ENCODE data around the gene BDP1. TPM values are rescaled to one million over a fixed set of nuclear protein-coding genes. Genes with fewer than 3 reads are reported as not detected.
A peak's percentile ranks its signal among the peaks of the same experiment; 100 is the strongest.
"Not testable (repeated sequence)": the region's sequence is repeated elsewhere in the genome, so short reads cannot be mapped to it uniquely, and the experiment has no call there.

The BDP1 gene
- total RNA-seq, 1 donor from 2014 or later, result 23.9 TPM

- DNase-seq (ENCODE audit: low read depth), result no peak
These were observed 107.7 kb downstream of the BDP1 start for GRCh38 chr5:71563161-71563560.

GRCh38 chr5:71564895-71565294 is 109.4 kb downstream of the BDP1 start:
- DNase-seq (ENCODE audit: low read depth), result no peak

GRCh38 chr5:71569748-71570509 is 114.5 kb downstream of the BDP1 start:
- no peak for DNase-seq (ENCODE audit: low read depth)

DNA sequence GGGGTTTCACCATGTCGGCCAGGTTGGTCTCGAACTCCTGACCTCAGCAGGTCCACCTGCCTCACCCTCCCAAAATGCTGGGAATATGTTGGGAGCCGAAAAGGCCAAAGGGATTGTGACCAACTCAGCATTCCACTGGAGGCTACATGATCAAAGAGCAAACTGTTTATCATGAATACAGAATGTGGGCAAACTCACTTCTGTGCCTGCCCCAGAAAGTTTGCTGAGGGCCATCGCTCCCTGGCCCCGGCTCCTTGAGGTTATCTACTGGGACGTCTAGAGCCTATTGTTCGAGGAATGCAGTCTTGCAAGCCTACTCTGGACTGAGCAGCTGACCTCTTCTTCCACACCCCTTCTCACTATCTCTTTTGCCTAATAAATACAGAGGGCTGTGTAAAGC is 116.4 kb downstream of the BDP1 start:
- DNase-seq (ENCODE audit: low read depth), result not testable (repeated sequence)

DNA sequence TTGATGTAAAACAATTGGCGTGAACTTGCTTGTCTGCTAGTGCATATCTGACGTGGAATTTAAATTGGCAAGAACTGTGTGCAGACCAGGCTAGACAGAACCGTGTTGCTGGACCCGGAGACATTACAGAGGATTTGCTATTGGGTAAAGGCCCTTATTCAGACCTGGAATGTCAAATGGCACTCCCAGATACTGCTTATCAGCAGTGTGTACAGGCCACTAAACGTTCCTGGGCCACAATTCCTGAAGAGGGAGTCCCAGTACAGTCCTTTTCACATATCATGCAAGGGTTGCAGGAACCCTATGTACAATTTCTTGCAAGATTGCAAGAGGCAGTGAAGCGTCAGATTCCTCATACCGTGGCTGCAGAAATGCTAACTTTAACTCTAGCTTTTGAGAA is 118.1 kb downstream of the BDP1 start:
- DNase-seq (ENCODE audit: low read depth), result no peak

DNA sequence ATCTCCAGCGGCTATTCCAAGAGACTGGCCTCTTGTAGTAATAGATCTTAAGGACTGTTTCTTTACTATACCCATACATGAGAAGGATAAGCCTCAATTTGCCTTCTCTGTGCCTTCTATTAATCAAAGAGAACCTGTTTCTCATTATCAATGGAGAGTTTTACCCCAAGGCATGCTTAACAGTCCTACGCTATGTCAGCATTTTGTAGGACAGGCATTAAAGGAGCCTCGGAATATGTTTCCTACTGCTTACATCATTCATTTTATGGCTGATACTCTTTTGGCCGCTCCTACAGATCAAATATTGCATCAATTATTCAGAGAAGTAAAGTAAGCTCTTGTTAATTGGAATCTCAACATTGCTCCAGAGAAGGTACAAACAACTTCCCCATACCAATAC is 120.1 kb downstream of the BDP1 start:
- DNase-seq (ENCODE audit: low read depth), result not testable (repeated sequence)

GRCh38 chr5:71576241-71576640 is 120.8 kb downstream of the BDP1 start:
- DNase-seq (ENCODE audit: low read depth), result no peak

DNA sequence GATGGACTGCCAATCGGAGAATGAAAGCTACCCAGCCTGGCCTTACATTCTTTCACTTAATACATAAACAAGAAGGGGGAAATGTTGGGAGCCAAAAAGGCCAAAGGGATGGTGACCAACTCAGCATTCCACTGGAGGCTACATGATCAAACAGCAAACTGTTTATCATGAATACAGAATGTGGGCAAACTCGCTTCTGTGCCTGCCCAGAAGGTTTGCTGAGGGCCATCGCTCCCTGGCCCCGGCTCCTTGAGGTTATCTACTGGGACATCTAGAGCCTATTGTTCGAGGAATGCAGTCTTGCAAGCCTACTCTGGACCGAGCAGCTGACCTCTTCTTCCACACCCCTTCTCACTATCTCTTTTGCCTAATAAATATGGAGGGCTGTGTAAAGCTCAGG is 122.4 kb downstream of the BDP1 start:
- not testable (repeated sequence) for DNase-seq (ENCODE audit: low read depth)

GRCh38 chr5:71582945-71583584 is 127.6 kb downstream of the BDP1 start:
- DNase-seq (ENCODE audit: low read depth), result no peak

DNA sequence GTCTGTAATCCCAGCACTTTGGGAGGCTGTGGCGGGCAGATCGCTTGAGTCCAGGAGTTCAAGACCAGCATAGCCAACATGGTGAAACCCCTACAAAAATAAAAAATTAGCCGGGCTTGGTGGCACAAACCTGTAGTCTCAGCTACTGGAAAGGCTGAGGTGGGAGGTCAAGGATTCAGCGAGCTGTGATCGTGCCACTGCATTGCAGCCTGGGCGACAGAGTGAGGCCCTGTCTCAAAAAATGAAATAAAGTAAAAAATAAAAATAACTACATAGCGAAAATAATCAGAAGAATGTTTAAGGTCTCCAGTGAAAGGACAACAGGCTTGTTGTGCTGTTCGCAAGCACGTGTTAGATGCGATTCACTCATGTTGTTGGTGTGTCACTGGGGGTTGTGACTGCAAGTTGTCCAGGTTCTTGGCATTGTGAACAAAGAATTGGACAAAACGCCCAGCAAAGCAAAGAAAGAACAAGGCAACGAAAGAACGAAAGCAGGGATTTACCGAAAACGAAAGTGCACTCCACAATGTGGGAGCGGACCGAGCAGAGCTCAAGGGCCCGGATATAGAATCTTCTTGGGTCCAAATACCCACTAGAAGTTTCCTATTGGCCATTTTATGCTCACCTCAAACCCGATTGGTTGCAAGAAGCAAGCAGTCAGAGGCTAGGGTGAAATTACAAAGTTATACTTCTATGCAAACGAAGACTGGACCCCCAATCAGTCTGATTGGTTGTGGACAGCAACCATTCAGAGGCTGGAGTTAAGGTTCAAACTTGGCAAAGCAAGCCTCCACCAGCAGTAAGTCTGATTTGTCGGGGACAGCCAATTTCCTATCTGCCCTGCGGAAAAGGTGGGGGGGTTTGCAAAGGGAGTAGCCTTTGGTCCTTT is 130.8 kb downstream of the BDP1 start:
- DNase-seq (ENCODE audit: low read depth), result no peak

DNA sequence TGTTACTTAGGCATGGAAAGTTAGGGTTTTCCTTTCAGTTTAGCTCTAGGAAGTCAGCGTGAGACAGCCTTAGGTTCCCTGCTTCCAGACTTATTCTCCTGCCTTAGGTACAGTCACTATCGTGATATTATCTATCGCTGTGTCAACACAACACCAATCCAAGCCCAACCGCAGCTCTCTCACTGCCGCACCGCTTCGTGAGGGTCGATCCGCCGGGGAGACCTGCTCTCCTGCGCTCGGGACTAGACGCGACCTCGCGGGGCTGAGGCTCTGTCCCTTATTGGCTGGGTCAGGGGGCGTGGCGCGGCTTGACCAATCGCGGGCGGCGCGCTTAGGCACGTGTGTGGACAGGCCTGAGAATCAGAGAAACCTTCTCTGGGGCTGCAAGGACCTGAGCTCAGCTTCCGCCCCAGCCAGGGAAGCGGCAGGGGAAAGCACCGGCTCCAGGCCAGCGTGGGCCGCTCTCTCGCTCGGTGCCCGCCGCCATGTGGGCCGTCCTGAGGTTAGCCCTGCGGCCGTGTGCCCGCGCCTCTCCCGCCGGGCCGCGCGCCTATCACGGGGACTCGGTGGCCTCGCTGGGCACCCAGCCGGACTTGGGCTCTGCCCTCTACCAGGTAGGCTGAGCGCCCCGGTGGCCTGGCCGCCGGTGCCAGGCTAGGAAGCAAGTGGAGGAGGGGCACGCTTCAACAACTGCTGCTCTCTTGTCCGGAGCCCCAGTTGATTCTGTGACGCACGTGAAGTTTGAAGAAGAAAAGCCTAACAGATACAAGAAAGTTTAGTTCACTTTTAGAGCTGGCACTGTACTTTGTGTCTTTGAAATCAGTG is 131.7 kb downstream of the BDP1 start, which contains the start of gene MCCC2:
MCCC2 (plus strand) TSS at position 400 of the 825 bp plus-strand sequence; CDS start at position 486, 86 bp downstream.
- peak; percentile 98 for DNase-seq (ENCODE audit: low read depth)

DNA sequence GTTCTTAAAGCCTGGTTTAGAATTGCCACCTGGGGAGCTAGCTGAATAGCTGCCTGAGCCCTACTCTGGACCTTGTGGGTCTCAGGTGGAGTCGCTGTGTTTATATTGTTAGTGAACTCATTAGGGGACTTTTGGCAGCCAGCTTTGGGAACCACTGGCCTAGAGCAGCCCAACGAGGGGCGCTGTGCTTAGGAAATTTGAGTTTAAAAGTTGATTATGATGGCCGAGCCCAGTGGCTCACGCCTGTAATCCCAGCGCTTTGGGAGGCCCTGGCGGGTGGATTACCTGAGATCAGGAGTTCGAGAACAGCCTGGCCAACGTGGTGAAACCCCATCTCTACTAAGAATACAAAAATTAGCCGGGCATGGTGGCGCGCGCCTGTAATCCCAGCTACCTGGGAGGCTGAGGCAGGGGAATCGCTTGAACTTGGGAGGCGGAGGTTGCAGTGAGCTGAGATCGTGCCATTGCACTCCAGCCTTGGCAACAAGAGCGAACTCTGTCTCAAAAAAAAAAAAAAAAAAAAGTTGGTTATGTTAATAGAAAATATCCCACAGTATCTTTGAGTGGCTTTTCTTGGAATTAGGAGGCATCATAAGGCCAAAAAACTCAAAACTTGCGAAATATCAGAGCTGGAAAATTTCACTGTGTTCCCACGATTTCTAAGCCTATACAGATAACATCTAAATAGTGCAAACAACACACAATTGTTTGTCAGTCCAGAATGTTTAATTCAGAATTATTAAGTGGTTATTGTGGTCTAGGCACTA is 132.5 kb downstream of the BDP1 start:
- DNase-seq (ENCODE audit: low read depth), result no peak

GRCh38 chr5:71588533-71588885 is 133.1 kb downstream of the BDP1 start:
- DNase-seq (ENCODE audit: low read depth), result no peak

- DNase-seq (ENCODE audit: low read depth), result no peak
These were observed 134.5 kb downstream of the BDP1 start for GRCh38 chr5:71589903-71590302.

DNA sequence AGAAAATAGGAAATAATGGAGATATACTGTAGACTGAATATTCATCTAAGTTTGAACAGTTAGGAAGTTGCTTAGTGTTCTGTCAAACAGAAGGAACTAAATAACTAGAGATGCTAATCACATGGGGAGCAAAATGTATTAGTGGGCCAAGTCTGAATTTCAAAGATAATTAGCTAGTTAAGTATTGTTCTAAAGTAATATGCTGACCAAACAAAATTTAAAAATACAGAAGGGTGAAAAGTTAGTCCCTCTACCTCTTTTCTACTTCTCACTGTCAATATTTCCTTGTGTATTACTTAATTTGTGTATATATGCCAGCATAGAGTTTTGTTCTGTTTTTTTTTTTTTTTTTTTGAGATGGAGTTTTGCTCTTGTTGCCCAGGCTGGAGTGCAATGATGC is 135.6 kb downstream of the BDP1 start:
- no peak for DNase-seq (ENCODE audit: low read depth)

GRCh38 chr5:71596169-71596568 is 140.7 kb downstream of the BDP1 start:
- DNase-seq (ENCODE audit: low read depth), result no peak

DNA sequence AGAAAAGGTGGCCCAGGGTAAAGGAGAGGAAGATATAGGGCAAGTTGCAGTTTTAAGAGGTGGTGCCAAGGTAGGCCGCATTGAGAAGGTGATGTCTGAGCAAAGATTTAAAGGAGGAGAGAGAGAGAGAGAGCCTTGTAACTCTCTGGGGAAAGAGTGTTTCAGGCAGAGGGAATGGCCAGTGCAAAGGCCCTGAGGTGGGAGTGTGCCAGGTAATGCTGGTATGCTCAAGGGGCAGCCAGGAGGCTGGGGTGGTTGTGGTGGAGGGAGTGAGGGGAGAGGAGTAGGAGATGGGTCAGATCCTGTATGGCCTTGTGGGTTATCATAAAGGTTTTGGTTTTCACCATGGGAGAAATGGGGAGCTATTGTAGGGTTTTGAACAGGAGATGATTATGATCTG is 141.6 kb downstream of the BDP1 start:
- no peak for DNase-seq (ENCODE audit: low read depth)

GRCh38 chr5:71600783-71601182 is 145.3 kb downstream of the BDP1 start:
- DNase-seq (ENCODE audit: low read depth), result no peak

DNA sequence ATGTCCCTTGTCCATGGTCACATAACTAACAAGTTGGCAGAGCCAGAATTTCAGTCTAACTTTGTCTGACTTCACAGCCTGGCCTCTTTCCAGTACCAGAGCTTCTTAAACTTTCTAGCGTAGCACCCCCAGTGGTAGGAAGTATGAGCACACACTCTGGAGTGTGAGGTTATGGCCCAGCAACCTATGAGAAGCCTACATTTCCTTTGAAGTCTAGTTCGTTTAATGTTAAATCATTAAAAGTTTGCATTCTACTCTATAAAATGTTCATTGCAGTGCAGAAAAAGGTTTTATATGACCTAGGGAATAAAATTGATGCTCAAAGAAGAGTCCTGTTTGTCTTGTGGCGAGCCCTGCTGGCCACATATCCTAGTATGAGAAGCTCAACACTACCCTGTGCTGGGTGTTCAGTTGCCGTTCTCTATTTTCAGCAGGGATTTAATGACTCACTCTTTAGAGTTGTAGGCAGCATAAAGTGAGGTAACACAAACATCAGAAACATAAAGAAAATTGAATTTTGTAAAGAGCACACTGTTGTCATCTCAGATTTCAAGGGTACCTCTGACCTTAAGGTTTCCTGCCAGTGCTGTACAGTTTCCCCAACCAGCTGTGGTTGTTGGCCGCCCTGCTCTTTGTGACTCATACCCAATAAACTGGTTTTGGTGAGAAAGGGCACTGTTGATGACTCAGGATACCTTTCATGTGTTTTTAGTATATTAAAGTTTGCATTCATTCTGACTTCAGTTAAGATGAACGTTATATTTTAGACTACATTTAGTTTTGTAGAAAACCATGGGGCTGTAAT is 146.0 kb downstream of the BDP1 start:
- peak; percentile 93 for DNase-seq (ENCODE audit: low read depth)

Data from myocyte (in vitro differentiated cells).